WTC11 (cell line): ENCODE results near the gene LMOD2. TPM values are rescaled to one million over a fixed set of nuclear protein-coding genes. Genes with fewer than 3 reads are reported as not detected.

ENCODE experiments used
- ATAC-seq: fragments of 200-7000 bp; cut with Tn5 transposase; 2 replicates; pipeline ENCODE4 v1.10.0; 2021; ENCODE audit warnings: mild to moderate bottlenecking, moderate library complexity
- CTCF ChIA-PET: fragments of 300-600 bp; sonication (Branson Sonifier 250); formaldehyde crosslinking; loops from one replicate; lab custom pipeline; 2021; ENCODE audit warnings: antibody characterized with exemption; lab: Charles Lee
- POLR2A ChIA-PET: fragments of 350-600 bp; sonication (Branson Sonifier 250); formaldehyde crosslinking; loops from one replicate; lab custom pipeline; 2021; ENCODE audit warnings: antibody characterized with exemption; lab: Charles Lee
- DNase-seq: peaks from one replicate; pipeline ENCODE4 v3.0.0; 2021; ENCODE audit warnings: low spot score
- H3K27ac Mint-ChIP-seq: 2 replicates; pipeline ENCODE4 v1.8.0; 2021; ENCODE audit warnings: mixed read lengths
- H3K27me3 Mint-ChIP-seq: 2 replicates; pipeline ENCODE4 v1.8.0; 2021; ENCODE audit warnings: low read depth, mild to moderate bottlenecking, moderate library complexity, mixed read lengths
- H3K36me3 Mint-ChIP-seq: 2 replicates; pipeline ENCODE4 v1.8.0; 2021; ENCODE audit warnings: mixed read lengths
- H3K4me1 Mint-ChIP-seq: 2 replicates; pipeline ENCODE4 v1.8.0; 2022; ENCODE audit warnings: mixed read lengths
- H3K4me3 Mint-ChIP-seq: 2 replicates; pipeline ENCODE4 v1.8.0; 2021; ENCODE audit warnings: mild to moderate bottlenecking, moderate library complexity, mixed read lengths
- H3K9me3 Mint-ChIP-seq: 2 replicates; pipeline ENCODE4 v1.8.0; 2021; ENCODE audit warnings: mixed read lengths
- ATF1 ChIP-seq: sonication (generic); formaldehyde crosslinking; IDR thresholded peaks from 2 replicates; pipeline ENCODE4 v1.8.1; 2023; ENCODE audit warnings: mild to moderate bottlenecking, moderate library complexity, missing genetic modification reagents
- CREB1 ChIP-seq: sonication (generic); formaldehyde crosslinking; IDR thresholded peaks from 2 replicates; pipeline ENCODE4 v1.8.0; 2023; ENCODE audit warnings: mild to moderate bottlenecking, missing genetic modification reagents
- GRHL2 ChIP-seq: fragments of 250-450 bp; sonication (Bioruptor Pico); IDR thresholded peaks from 2 replicates; pipeline ENCODE4 v1.8.0; 2022; ENCODE audit warnings: mild to moderate bottlenecking, moderate library complexity; ENCODE audit not compliant: insufficient replicate concordance, severe bottlenecking
- HMGXB4 ChIP-seq: sonication (generic); formaldehyde crosslinking; IDR thresholded peaks from 2 replicates; pipeline ENCODE4 v1.8.1; 2023; ENCODE audit warnings: mild to moderate bottlenecking, moderate library complexity, missing genetic modification reagents
- IRF1 ChIP-seq: sonication (generic); formaldehyde crosslinking; IDR thresholded peaks from 2 replicates; pipeline ENCODE4 v1.8.0; 2023; ENCODE audit warnings: missing genetic modification reagents
- NFATC4 ChIP-seq: fragments of 250-450 bp; sonication (Bioruptor Pico); IDR thresholded peaks from 2 replicates; pipeline ENCODE4 v1.9.0; 2021; ENCODE audit warnings: mild to moderate bottlenecking
- NR1H2 ChIP-seq: sonication (generic); formaldehyde crosslinking; IDR thresholded peaks from 2 replicates; pipeline ENCODE4 v1.9.0; 2021; ENCODE audit warnings: mild to moderate bottlenecking, moderate library complexity, missing genetic modification reagents
- SMAD3 ChIP-seq: sonication (generic); formaldehyde crosslinking; IDR thresholded peaks from 2 replicates; pipeline ENCODE4 v1.8.0; 2022; ENCODE audit warnings: missing genetic modification reagents, mild to moderate bottlenecking, borderline replicate concordance
- SOX15 ChIP-seq: fragments of 250-450 bp; sonication (Bioruptor Pico); IDR thresholded peaks from 2 replicates; pipeline ENCODE4 v1.9.0; 2021; ENCODE audit warnings: mild to moderate bottlenecking
- TEAD1 ChIP-seq: sonication (generic); formaldehyde crosslinking; IDR thresholded peaks from 2 replicates; pipeline ENCODE4 v1.8.0; 2022; ENCODE audit warnings: mild to moderate bottlenecking, missing genetic modification reagents
- ZNF263 ChIP-seq: sonication (generic); formaldehyde crosslinking; IDR thresholded peaks from 2 replicates; pipeline ENCODE4 v1.8.1; 2022; ENCODE audit warnings: low read depth, mild to moderate bottlenecking, moderate library complexity, missing genetic modification reagents
- ZNF396 ChIP-seq: fragments of 250-450 bp; sonication (Bioruptor Pico); IDR thresholded peaks from 2 replicates; pipeline ENCODE4 v1.8.0; 2021; ENCODE audit warnings: mild to moderate bottlenecking, moderate library complexity, borderline replicate concordance
- total RNA-seq: library from RNA; stranded (reverse); gene quantifications from 3 replicates; pipeline ENCODE4 v1.2.3, GENCODE V29; 2021
- TF ChIP-seq, protein P1 (sequence below): fragments of 250-450 bp; sonication (Bioruptor Pico); conservative IDR thresholded peaks from 2 replicates; pipeline ENCODE4 v1.9.0; 2021; ENCODE audit warnings: mild to moderate bottlenecking
- TF ChIP-seq, protein P2 (sequence below): sonication (generic); formaldehyde crosslinking; IDR thresholded peaks from 2 replicates; pipeline ENCODE4 v1.8.1; 2022; ENCODE audit warnings: missing genetic modification reagents, borderline replicate concordance
- TF ChIP-seq, protein P3 (sequence below): sonication (generic); formaldehyde crosslinking; conservative IDR thresholded peaks from 2 replicates; pipeline ENCODE4 v1.8.1; 2023; ENCODE audit warnings: mild to moderate bottlenecking, low read depth, missing genetic modification reagents, moderate library complexity

Gene LMOD2
- total RNA-seq, 1 experiment from 2014 or later: not detected

- TF ChIP-seq, protein P1, sequence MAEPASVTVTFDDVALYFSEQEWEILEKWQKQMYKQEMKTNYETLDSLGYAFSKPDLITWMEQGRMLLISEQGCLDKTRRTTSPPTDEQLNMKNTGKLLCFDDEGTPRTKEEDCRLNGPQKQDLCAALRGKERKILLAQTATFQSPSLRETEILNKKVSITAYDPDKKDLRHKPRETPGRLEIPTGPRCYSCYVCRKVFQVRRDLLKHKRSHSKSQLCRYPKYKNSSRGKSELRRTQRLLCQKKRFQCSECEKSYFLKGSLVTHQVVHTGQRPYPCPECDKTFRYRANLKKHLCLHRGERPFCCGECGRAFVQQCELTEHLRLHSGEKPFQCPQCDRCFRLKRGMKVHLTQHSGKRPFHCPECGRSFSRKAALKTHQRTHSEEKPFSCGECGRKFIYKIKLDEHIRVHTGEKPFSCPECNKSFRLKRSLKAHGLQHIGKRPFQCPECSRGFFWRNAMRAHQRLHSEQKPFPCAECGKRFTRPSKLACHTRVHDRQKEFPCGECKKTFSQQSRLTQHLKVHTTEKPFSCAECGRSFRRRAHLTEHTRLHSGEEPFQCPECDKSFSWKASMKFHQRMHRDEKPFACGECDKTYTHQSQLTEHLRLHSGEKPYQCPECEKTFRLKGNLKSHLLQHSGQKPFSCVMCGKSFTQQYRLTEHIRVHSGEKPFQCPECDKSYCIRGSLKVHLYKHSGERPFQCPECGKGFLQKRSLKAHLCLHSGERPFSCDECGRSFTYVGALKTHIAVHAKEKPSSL (CRISPR knock-in tag): no peak
These were observed 2.5 kb upstream of the LMOD2 start (continued) for GRCh38 chr7:123653162-123653561.

GRCh38 chr7:123656544-123657303 lies 1.1 kb downstream of the LMOD2 start:
- POLR2A ChIA-PET: interaction anchor here (0.6 to 0.8 kb wide), 2 partner anchors 8 to 399 kb away, joined by 4 to 6 read pairs; no protein-coding TSS in a partner anchor
- peaks cover 12% of the 10 kb centered on the region for H3K4me1 Mint-ChIP-seq
- ATAC-seq: no peak
- TF ChIP-seq, protein P2, sequence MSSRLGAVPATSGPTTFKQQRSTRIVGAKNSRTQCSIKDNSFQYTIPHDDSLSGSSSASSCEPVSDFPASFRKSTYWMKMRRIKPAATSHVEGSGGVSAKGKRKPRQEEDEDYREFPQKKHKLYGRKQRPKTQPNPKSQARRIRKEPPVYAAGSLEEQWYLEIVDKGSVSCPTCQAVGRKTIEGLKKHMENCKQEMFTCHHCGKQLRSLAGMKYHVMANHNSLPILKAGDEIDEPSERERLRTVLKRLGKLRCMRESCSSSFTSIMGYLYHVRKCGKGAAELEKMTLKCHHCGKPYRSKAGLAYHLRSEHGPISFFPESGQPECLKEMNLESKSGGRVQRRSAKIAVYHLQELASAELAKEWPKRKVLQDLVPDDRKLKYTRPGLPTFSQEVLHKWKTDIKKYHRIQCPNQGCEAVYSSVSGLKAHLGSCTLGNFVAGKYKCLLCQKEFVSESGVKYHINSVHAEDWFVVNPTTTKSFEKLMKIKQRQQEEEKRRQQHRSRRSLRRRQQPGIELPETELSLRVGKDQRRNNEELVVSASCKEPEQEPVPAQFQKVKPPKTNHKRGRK (CRISPR knock-in tag): no peak
- TF ChIP-seq ZNF396 (no peak), HMGXB4 (CRISPR knock-in tag) (no peak), ZNF263 (CRISPR knock-in tag) (no peak), GRHL2 (CRISPR knock-in tag) (no peak), NFATC4 (no peak), CREB1 (CRISPR knock-in tag) (no peak), IRF1 (CRISPR knock-in tag) (no peak), ATF1 (no peak), SMAD3 (no peak)
- TF ChIP-seq, protein P3, sequence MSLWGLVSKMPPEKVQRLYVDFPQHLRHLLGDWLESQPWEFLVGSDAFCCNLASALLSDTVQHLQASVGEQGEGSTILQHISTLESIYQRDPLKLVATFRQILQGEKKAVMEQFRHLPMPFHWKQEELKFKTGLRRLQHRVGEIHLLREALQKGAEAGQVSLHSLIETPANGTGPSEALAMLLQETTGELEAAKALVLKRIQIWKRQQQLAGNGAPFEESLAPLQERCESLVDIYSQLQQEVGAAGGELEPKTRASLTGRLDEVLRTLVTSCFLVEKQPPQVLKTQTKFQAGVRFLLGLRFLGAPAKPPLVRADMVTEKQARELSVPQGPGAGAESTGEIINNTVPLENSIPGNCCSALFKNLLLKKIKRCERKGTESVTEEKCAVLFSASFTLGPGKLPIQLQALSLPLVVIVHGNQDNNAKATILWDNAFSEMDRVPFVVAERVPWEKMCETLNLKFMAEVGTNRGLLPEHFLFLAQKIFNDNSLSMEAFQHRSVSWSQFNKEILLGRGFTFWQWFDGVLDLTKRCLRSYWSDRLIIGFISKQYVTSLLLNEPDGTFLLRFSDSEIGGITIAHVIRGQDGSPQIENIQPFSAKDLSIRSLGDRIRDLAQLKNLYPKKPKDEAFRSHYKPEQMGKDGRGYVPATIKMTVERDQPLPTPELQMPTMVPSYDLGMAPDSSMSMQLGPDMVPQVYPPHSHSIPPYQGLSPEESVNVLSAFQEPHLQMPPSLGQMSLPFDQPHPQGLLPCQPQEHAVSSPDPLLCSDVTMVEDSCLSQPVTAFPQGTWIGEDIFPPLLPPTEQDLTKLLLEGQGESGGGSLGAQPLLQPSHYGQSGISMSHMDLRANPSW (CRISPR knock-in tag): no peak
- H3K27ac Mint-ChIP-seq: no peak overlapping the region
- H3K4me3 Mint-ChIP-seq: no peak overlapping the region
- H3K9me3 Mint-ChIP-seq: 0 out of 2 replicates have a peak, but pooled peaks cover 1% of the 10 kb centered on the region
- no peaks in the 10 kb centered on the region for H3K36me3 Mint-ChIP-seq
- no peaks in the 10 kb centered on the region; the same call in 1 of the 2 replicates for H3K27me3 Mint-ChIP-seq
- DNase-seq: no peak
- CTCF ChIA-PET: interaction anchor here (0.6 to 1.4 kb wide), 4 partner anchors 11 to 163 kb away, joined by 3 to 5 read pairs (median 3); no protein-coding TSS in a partner anchor

DNA sequence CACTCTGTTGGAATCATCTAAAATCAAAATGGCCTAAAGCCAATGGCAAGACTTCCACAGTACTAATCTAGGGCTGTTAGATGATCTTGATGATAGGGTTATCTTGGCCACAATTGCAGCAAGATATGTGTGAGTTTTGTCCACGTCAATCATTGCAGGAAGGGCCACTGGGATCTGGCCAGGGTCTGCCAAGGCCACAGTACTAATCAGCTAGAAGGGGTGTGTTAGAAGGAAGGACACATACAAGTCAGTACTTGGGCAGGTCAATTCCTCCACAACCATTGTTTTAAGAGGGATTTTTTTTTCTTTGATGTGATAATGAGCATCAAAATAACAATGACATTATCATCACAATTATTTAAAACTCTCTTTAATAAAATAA lies 1.6 kb downstream of the LMOD2 start:
- H3K4me1 Mint-ChIP-seq: peaks cover 14% of the 10 kb centered on the region
- ATAC-seq (no peak), DNase-seq (no peak)
- TF ChIP-seq SOX15 (no peak), TEAD1 (CRISPR knock-in tag) (no peak), NR1H2 (CRISPR knock-in tag) (no peak)
- H3K9me3 Mint-ChIP-seq: peaks cover 6% of the 10 kb centered on the region; the same call in 1 of the 2 replicates
- ChIA-PET CTCF (interaction anchor here (1.0 to 1.4 kb wide), 3 partner anchors 25 to 163 kb away, joined by 3 to 5 read pairs (median 3); no protein-coding TSS in a partner anchor), POLR2A (interaction anchor here (0.6 to 0.8 kb wide), 2 partner anchors 9 to 400 kb away, joined by 4 to 6 read pairs; no protein-coding TSS in a partner anchor)
- H3K4me3 Mint-ChIP-seq: no peak overlapping the region
- H3K36me3 Mint-ChIP-seq: no peaks in the 10 kb centered on the region
- H3K27me3 Mint-ChIP-seq: no peaks in the 10 kb centered on the region; the same call in 1 of the 2 replicates
- no peak overlapping the region for H3K27ac Mint-ChIP-seq
